HCT116 (cell line): ENCODE data around the gene FOXP1. TPM values are rescaled to one million over a fixed set of nuclear protein-coding genes. Genes with fewer than 3 reads are reported as not detected.

ENCODE experiments used
- ATAC-seq: fragments of 200-7000 bp; cut with Tn5 transposase; 2 replicates; pipeline ENCODE4 v1.9.1; 2020; ENCODE audit warnings: mild to moderate bottlenecking, moderate library complexity
- BruUV-seq: library from RNA; stranded (reverse); fragments of 400-500 nt; replicated peaks from 2 replicates; lab custom pipeline; 2021; lab: Mats Ljungman, UMichigan
- CTCF ChIA-PET: fragments of 300-600 bp; sonication (Branson Sonifier 250); formaldehyde crosslinking; loops from one replicate; lab custom pipeline; 2021; ENCODE audit warnings: antibody characterized with exemption; lab: Charles Lee
- POLR2A ChIA-PET: fragments of 300-600, 350-600 bp; sonication (Branson Sonifier 250); formaldehyde crosslinking; loops from one replicate; lab custom pipeline; 2021; ENCODE audit warnings: antibody characterized with exemption; lab: Charles Lee
- RAD21 ChIA-PET, 2 experiments: fragments of 300-600 bp; sonication (Branson Sonifier 250); formaldehyde crosslinking; loops; one replicate each; lab custom pipeline; 2023; ENCODE audit warnings: low total read pairs in 2 of 2; ENCODE audit not compliant: uncharacterized antibody in 2 of 2, unreplicated experiment in 2 of 2, low non-redundant PET in 1 of 2; lab: Charles Lee
- DNase-seq: peaks from one replicate; pipeline ENCODE4 v3.0.0-alpha.2; 2010; ENCODE audit warnings: low read depth, low spot score
- H2AFZ ChIP-seq: fragments of 200-600 bp; shearing (Covaris generic), sonication (generic); 2 replicates; pipeline ENCODE4 v1.6.1; 2017; ENCODE audit warnings: low read depth, mixed run types, mixed read lengths, antibody characterized with exemption, low read length; ENCODE audit not compliant: poor library complexity, severe bottlenecking
- H3K27ac ChIP-seq: 2 replicates; pipeline ENCODE4 v1.5.1; 2012; ENCODE audit warnings: low read depth, low read length
- H3K27me3 ChIP-seq: fragments of 200-600 bp; sonication (generic); 2 replicates; pipeline ENCODE4 v1.6.1; 2016; ENCODE audit warnings: mixed run types, low read length, mixed read lengths; ENCODE audit not compliant: insufficient read depth
- H3K36me3 ChIP-seq, 2 experiments: fragments of 200-500 bp in 1 of 2; fragments of 200-600 bp in 1 of 2; sonication (Bioruptor generic) in 1 of 2; sonication (generic) in 1 of 2; 2 replicates each; pipeline versions ENCODE4 v1.5.1 to v1.6.1; 2014 to 2016; ENCODE audit warnings: low read length in 2 of 2, inconsistent platforms in 1 of 2, mixed read lengths in 1 of 2, mixed run types in 1 of 2; ENCODE audit not compliant: insufficient read depth in 2 of 2, control insufficient read depth in 1 of 2
- H3K4me1 ChIP-seq, 2 experiments: fragments of 200-600 bp in 1 of 2; sonication (generic) in 1 of 2; 2 replicates each; pipeline versions ENCODE4 v1.5.1 to v1.6.1; 2012 to 2017; ENCODE audit warnings: low read length in 2 of 2, inconsistent platforms in 1 of 2, mild to moderate bottlenecking in 1 of 2, mixed read lengths in 1 of 2, mixed run types in 1 of 2, moderate library complexity in 1 of 2; ENCODE audit not compliant: insufficient read depth in 2 of 2, control insufficient read depth in 1 of 2
- H3K4me2 ChIP-seq: fragments of 200-600 bp; sonication (generic); 2 replicates; pipeline ENCODE4 v1.6.1; 2017; ENCODE audit warnings: mixed run types, low read length, mixed read lengths
- H3K4me3 ChIP-seq, 2 experiments: fragments of 200-600 bp in 1 of 2; sonication (generic) in 1 of 2; replicated peaks in 1 of 2; 2 replicates each; pipeline ENCODE4 v1.5.1; 2011 to 2016; ENCODE audit warnings: low read length in 2 of 2, control low read depth in 1 of 2, low read depth in 1 of 2, mild to moderate bottlenecking in 1 of 2, mixed read lengths in 1 of 2, mixed run types in 1 of 2
- H3K79me2 ChIP-seq: fragments of 200-600 bp; sonication (generic); 2 replicates; pipeline ENCODE4 v1.6.1; 2017; ENCODE audit warnings: mild to moderate bottlenecking, mixed run types, low read length, moderate library complexity, mixed read lengths; ENCODE audit not compliant: insufficient read depth
- H3K9ac ChIP-seq: fragments of 200-600 bp; sonication (generic); 2 replicates; pipeline ENCODE4 v1.6.1; 2016; ENCODE audit warnings: low read length, mixed read lengths
- H3K9me2 ChIP-seq: fragments of 200-600 bp; sonication (generic), shearing (Covaris generic); 2 replicates; pipeline ENCODE4 v1.6.1; 2017; ENCODE audit warnings: mixed run types, mild to moderate bottlenecking, moderate library complexity; ENCODE audit not compliant: insufficient read depth
- H3K9me3 ChIP-seq, 2 experiments: fragments of 200-500 bp in 1 of 2; fragments of 200-600 bp in 1 of 2; sonication (Bioruptor generic) in 1 of 2; sonication (generic) in 1 of 2; 2 replicates each; pipeline ENCODE4 v1.6.1; 2014 to 2017; ENCODE audit warnings: low read length in 2 of 2, mixed read lengths in 2 of 2, inconsistent platforms in 1 of 2, low read depth in 1 of 2, mild to moderate bottlenecking in 1 of 2, mixed run types in 1 of 2, moderate library complexity in 1 of 2; ENCODE audit not compliant: control insufficient read depth in 1 of 2, insufficient read depth in 1 of 2
- H4K20me1 ChIP-seq: fragments of 200-600 bp; sonication (generic), shearing (Covaris generic); 2 replicates; pipeline ENCODE4 v1.6.1; 2017; ENCODE audit warnings: mixed run types, mild to moderate bottlenecking, moderate library complexity; ENCODE audit not compliant: insufficient read depth
- CBX3 ChIP-seq: IDR thresholded peaks from 2 replicates; pipeline ENCODE4 v1.6.1; 2012; ENCODE audit warnings: low read depth
- CEBPB ChIP-seq: IDR thresholded peaks from 2 replicates; pipeline ENCODE4 v1.6.1; 2012; ENCODE audit warnings: low read depth
- EGR1 ChIP-seq: IDR thresholded peaks from 2 replicates; pipeline ENCODE4 v1.6.1; 2012; ENCODE audit warnings: low read depth
- EZH2 ChIP-seq: fragments of 200-600 bp; sonication (generic); IDR thresholded peaks from 2 replicates; pipeline ENCODE4 v1.6.1; 2017; ENCODE audit warnings: antibody characterized with exemption, mixed run types
- JUND ChIP-seq: IDR thresholded peaks from 2 replicates; pipeline ENCODE4 v1.6.1; 2012
- SP1 ChIP-seq: IDR thresholded peaks from 2 replicates; pipeline ENCODE4 v1.6.1; 2012; ENCODE audit warnings: low read depth
- SRF ChIP-seq: IDR thresholded peaks from 2 replicates; pipeline ENCODE4 v1.6.1; 2012; ENCODE audit warnings: low read depth
- TCF7L2 ChIP-seq: IDR thresholded peaks from 2 replicates; pipeline ENCODE4 v1.7.0; 2011; ENCODE audit warnings: borderline replicate concordance, inconsistent platforms; ENCODE audit not compliant: insufficient read depth, insufficient read length; ENCODE audit errors: extremely low read depth
- YY1 ChIP-seq: IDR thresholded peaks from 2 replicates; pipeline ENCODE4 v1.6.1; 2011; ENCODE audit warnings: low read length, low read depth, moderate library complexity, mild to moderate bottlenecking; ENCODE audit not compliant: insufficient replicate concordance; ENCODE audit errors: extremely low read depth
- ZBTB33 ChIP-seq: IDR thresholded peaks from 2 replicates; pipeline ENCODE4 v1.6.1; 2011; ENCODE audit warnings: mild to moderate bottlenecking, low read length, moderate library complexity; ENCODE audit not compliant: insufficient replicate concordance; ENCODE audit errors: extremely low read depth
- ZNF274 ChIP-seq: fragments of 200-500 bp; sonication (Bioruptor generic); IDR thresholded peaks from 2 replicates; pipeline ENCODE4 v1.6.1; 2014; ENCODE audit warnings: mild to moderate bottlenecking, low read depth, low read length, inconsistent platforms
- intact Hi-C: fragments of 100-400 bp; cut with micrococcal nuclease; formaldehyde crosslinking; loops from 2 replicates; pipeline ENCODE4 v1.10.0; 2022
- total RNA-seq: library from RNA; stranded (reverse); gene quantifications from one replicate; pipeline ENCODE4 v1.2.1, GENCODE V29; 2021; ENCODE audit not compliant: unreplicated experiment
- TF ChIP-seq, protein P1 (sequence below), 3 experiments: fragments of 200-600 bp in 1 of 3; sonication (generic) in 1 of 3; IDR thresholded peaks in 2 of 3; conservative IDR thresholded peaks in 1 of 3; 2 replicates each; pipeline ENCODE4 v1.5.1; 2012 to 2017; ENCODE audit warnings: low read depth in 2 of 3, low read length in 2 of 3, antibody characterized with exemption in 1 of 3, borderline replicate concordance in 1 of 3, control low read depth in 1 of 3, mild to moderate bottlenecking in 1 of 3, mixed read lengths in 1 of 3, mixed run types in 1 of 3, moderate library complexity in 1 of 3; ENCODE audit not compliant: insufficient read depth in 1 of 3
- TF ChIP-seq, protein P2 (sequence below): IDR thresholded peaks from 2 replicates; pipeline ENCODE4 v1.6.1; 2012

Gene FOXP1
- total RNA-seq, 1 experiment from 2014 or later: 11.4 TPM

DNA sequence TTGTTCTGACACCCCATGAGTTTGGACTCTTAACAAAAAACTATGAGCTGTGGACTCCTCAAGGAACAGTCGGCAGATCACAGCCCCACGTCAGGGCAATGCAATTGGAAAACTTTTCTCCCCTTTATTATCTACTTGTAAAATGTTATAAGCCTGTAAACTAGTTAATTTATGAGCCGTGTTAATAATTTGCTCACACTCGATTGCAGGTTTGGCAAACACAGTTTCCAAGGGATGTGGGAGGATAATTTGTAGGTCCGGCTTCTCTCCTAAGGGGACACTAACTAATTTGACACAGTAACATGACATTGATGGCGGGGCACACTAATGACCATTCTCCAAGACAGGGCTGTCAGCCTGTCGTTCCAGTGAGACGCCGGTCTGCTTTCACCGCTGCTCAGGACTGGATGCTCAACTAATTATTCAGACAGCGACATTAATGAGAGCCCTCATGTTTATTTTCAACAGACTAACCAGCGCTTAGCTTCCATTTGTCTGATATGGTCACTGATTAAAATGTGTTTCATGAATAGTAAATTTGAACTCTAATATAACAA, 222.1 kb downstream of the FOXP1 start:
- Histone ChIP-seq H3K4me3 (no peak overlapping the region), H2AFZ (no peak overlapping the region), H3K4me1 (no peaks in the 10 kb centered on the region), H3K27ac (no peak overlapping the region), H3K36me3 (no peaks in the 10 kb centered on the region), H3K9me3 (no peaks in the 10 kb centered on the region), H3K9me2 (no peaks in the 10 kb centered on the region), H3K27me3 (no peaks in the 10 kb centered on the region), H4K20me1 (no peaks in the 10 kb centered on the region), H3K79me2 (no peaks in the 10 kb centered on the region), H3K4me2 (no peak overlapping the region), H3K9ac (no peak overlapping the region)
- ChIA-PET CTCF (no interaction called here), POLR2A (no interaction called here), RAD21 (no interaction called here)
- no TSS peak for BruUV-seq
- no peak for ATAC-seq
- TF ChIP-seq, protein P1, sequence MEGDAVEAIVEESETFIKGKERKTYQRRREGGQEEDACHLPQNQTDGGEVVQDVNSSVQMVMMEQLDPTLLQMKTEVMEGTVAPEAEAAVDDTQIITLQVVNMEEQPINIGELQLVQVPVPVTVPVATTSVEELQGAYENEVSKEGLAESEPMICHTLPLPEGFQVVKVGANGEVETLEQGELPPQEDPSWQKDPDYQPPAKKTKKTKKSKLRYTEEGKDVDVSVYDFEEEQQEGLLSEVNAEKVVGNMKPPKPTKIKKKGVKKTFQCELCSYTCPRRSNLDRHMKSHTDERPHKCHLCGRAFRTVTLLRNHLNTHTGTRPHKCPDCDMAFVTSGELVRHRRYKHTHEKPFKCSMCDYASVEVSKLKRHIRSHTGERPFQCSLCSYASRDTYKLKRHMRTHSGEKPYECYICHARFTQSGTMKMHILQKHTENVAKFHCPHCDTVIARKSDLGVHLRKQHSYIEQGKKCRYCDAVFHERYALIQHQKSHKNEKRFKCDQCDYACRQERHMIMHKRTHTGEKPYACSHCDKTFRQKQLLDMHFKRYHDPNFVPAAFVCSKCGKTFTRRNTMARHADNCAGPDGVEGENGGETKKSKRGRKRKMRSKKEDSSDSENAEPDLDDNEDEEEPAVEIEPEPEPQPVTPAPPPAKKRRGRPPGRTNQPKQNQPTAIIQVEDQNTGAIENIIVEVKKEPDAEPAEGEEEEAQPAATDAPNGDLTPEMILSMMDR (IDR thresholded peaks at IDR 0.05 in 2 of 3, conservative IDR thresholded peaks at IDR 0.05 in 1 of 3; ENCODE audit: borderline replicate concordance in 1 of 3, insufficient read depth in 1 of 3, low read depth in 2 of 3, low read length in 2 of 3): no peak
- no peak for TF ChIP-seq JUND
- intact Hi-C loops: no loop called here
- DNase-seq: no peak

GRCh38 chr3:71360764-71361163, 222.8 kb downstream of the FOXP1 start:
- no peak overlapping the region for H3K9ac ChIP-seq
- no TSS peak for BruUV-seq
- H3K27me3 ChIP-seq: no peaks in the 10 kb centered on the region
- ChIA-PET POLR2A (no interaction called here), RAD21 (no interaction called here), CTCF (no interaction called here)
- H3K4me3 ChIP-seq: no peak overlapping the region
- no peak overlapping the region for H3K27ac ChIP-seq
- H3K9me3 ChIP-seq: no peaks in the 10 kb centered on the region
- no peak overlapping the region for H3K4me2 ChIP-seq
- no peaks in the 10 kb centered on the region for H3K9me2 ChIP-seq
- H3K36me3 ChIP-seq: no peaks in the 10 kb centered on the region
- no peak overlapping the region for H2AFZ ChIP-seq
- H3K4me1 ChIP-seq: no peaks in the 10 kb centered on the region
- H3K79me2 ChIP-seq: no peaks in the 10 kb centered on the region
- intact Hi-C loops: no loop called here
- no peaks in the 10 kb centered on the region for H4K20me1 ChIP-seq
- ATAC-seq (no peak), DNase-seq (no peak)
- no peak for TF ChIP-seq SRF
- TF ChIP-seq EGR1: no peak
- TF ChIP-seq ZNF274: no peak
- no peak for TF ChIP-seq CBX3
- TF ChIP-seq, protein P2, sequence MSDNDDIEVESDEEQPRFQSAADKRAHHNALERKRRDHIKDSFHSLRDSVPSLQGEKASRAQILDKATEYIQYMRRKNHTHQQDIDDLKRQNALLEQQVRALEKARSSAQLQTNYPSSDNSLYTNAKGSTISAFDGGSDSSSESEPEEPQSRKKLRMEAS: no peak
- TF ChIP-seq ZBTB33: no peak
- TF ChIP-seq JUND: no peak
- TF ChIP-seq, protein P1 (IDR thresholded peaks at IDR 0.05 in 2 of 3, conservative IDR thresholded peaks at IDR 0.05 in 1 of 3; ENCODE audit: borderline replicate concordance in 1 of 3, insufficient read depth in 1 of 3, low read depth in 2 of 3, low read length in 2 of 3): no peak
- TF ChIP-seq CEBPB: no peak
- TF ChIP-seq YY1: no peak
- TF ChIP-seq EZH2: no peak
- TF ChIP-seq TCF7L2: no peak
- TF ChIP-seq SP1: no peak
